ENCODE results near the gene NOS1AP. TPM values are rescaled to one million over a fixed set of nuclear protein-coding genes. Genes with fewer than 3 reads are reported as not detected.

NOS1AP gene
- total RNA-seq, 5 donors from 2014 or later (not counting 1 experiment from before 2014, with no cell fraction given): 0.07 to 0.16 (median 0.09) TPM; not detected in 2

DNA sequence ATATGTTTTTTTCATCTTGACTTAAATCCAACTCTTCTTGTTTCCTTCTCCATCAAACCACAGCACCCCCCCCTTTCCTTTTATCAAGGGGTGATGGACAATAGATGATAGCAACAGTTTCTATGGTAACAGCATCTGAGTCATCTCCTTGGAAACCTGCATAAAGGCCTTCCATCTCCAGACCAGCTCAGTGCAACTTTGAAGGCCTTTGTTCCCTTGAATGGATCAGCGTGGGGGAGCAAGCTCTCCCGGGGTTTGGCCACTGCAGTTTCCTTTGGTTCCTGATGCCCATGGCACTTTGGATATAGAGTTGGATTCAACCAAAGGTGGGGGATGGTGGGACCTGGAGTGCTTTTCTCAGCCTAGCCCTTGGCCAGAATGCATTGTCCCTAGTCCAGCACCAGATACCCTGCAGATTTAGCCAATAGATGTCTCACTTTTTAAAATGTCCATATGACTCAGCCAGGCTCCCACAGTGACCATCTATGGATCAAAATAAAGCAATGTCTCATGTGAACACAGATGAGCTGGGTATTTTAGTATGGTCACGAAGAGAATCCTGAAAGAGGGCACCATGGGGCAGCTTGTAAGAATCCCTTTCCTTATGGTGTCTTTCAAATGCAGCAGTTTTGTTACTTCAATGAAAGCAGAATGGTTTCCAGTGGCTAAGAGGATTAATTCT, 179.5 kb downstream of the NOS1AP start:
- POLR2A ChIA-PET: no interaction called here
- no peak overlapping the region for H3K27ac ChIP-seq (ENCODE audit: low read length)
- DNase-seq: no peak
- Mint-ChIP-seq H3K4me3 (no peak overlapping the region), H3K9me3 (no peaks in the 10 kb centered on the region), H3K4me1 (no peaks in the 10 kb centered on the region), H3K36me3 (no peaks in the 10 kb centered on the region), H3K27ac (no peak overlapping the region), H3K27me3 (peaks cover 7 to 16% of the 10 kb centered on the region in 2 donors)
- no peak overlapping the region for H3K4me3 ChIP-seq (ENCODE audit: control insufficient read depth in 1 of 2, extremely low read depth in 1 of 2, low read length in 1 of 2)
- no peaks in the 10 kb centered on the region for H3K4me1 ChIP-seq (ENCODE audit: control insufficient read depth in 1 of 2, extremely low read depth in 1 of 2, insufficient read depth in 2 of 2, low read length in 2 of 2)
- no peaks in the 10 kb centered on the region for H3K9me3 ChIP-seq
- no peaks in the 10 kb centered on the region for H3K27me3 ChIP-seq (replicated peaks in 1 of 2; ENCODE audit: control insufficient read depth in 2 of 2, extremely low read depth in 1 of 2, insufficient read depth in 2 of 2, low read length in 1 of 2)
- WGBS (ENCODE audit: insufficient coverage): 0% methylated on average over 1 of the region's 3 CpGs
- CTCF ChIA-PET: interaction anchor here in 1 of 2 donors (0.5 kb wide), 1 partner anchor 212 kb away, joined by 4 read pairs; no protein-coding TSS in a partner anchor
- no peak for ATAC-seq (replicated peaks in 1 of 4)
- H3K36me3 ChIP-seq (ENCODE audit: control insufficient read depth in 2 of 2, extremely low read depth in 1 of 2, insufficient read depth in 1 of 2, low read length in 1 of 2): no peaks in the 10 kb centered on the region

DNA sequence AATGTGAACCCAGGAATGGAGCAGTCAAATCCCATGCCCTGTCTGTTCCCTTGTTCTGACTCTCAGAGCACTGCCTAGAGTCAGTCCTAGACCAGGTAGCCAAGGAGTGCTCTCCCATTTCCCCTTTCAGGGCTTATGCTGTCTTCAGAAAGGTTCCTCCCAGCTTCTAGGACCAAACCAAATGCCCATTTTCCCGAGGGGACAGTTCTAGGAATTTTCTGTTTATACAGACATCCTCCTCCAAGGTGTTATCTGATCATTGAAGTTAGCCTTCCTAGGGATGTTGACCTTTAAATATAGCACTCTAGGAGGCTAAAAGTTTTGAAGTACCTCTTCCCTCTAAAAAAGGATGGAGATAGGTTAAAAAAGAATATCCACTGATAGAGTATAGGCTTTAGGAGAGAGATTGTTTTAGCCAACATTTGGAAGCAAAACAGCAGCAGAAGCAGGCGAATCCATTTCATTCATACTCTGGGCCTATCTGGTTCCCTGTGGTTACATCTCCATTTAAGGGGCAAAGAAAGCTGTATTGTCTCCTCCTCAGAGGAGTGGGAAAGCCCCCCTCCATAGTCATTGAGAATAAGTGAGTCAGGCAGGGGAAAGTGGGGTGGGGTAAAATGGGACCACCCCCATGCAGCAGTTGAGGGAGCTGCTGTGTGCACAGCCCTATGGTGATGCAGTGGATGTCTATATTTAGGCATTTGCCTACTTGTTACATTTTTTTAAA, 180.7 kb downstream of the NOS1AP start:
- Mint-ChIP-seq H3K27ac (no peak overlapping the region), H3K4me1 (no peaks in the 10 kb centered on the region), H3K4me3 (no peak overlapping the region), H3K27me3 (peaks cover 10 to 20% of the 10 kb centered on the region in 2 donors), H3K36me3 (no peaks in the 10 kb centered on the region), H3K9me3 (no peaks in the 10 kb centered on the region)
- CTCF ChIA-PET: no interaction called here
- Histone ChIP-seq H3K27me3 (replicated peaks in 1 of 2; ENCODE audit: control insufficient read depth in 2 of 2, extremely low read depth in 1 of 2, insufficient read depth in 2 of 2, low read length in 1 of 2) (peaks cover 0 to 3% of the 10 kb centered on the region in 2 experiments), H3K4me1 (ENCODE audit: control insufficient read depth in 1 of 2, extremely low read depth in 1 of 2, insufficient read depth in 2 of 2, low read length in 2 of 2) (no peaks in the 10 kb centered on the region), H3K9me3 (no peaks in the 10 kb centered on the region), H3K27ac (ENCODE audit: low read length) (no peak overlapping the region), H3K4me3 (ENCODE audit: control insufficient read depth in 1 of 2, extremely low read depth in 1 of 2, low read length in 1 of 2) (no peak overlapping the region), H3K36me3 (ENCODE audit: control insufficient read depth in 2 of 2, extremely low read depth in 1 of 2, insufficient read depth in 1 of 2, low read length in 1 of 2) (no peaks in the 10 kb centered on the region)
- ATAC-seq (replicated peaks in 1 of 4) (no peak), DNase-seq (no peak)
- POLR2A ChIA-PET: no interaction called here
- WGBS (ENCODE audit: insufficient coverage): no CpG with 5 or more reads among the region's 2 CpGs

DNA sequence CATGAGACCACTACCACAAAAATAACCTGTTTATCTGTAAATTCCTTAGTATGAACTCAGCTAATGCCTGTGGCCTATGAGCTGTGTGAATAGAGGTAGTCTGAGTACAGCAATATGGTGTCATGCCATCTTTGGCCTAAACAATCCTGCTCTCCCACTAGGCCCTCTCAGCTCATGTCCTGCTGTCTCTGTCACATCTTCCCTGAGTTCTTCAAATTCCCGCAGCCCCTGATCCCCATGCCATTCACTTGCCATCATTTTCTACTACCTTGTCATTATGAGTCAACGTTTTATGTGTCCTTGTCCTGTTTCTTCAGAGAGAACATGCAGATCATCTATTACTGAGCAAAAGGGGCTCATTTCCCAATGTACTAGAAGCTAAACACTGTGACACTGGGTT, 181.6 kb downstream of the NOS1AP start:
- ATAC-seq (replicated peaks in 1 of 4) (no peak), DNase-seq (no peak)
- CTCF ChIA-PET: no interaction called here
- H3K27ac ChIP-seq (ENCODE audit: low read length): no peak overlapping the region
- H3K27me3 ChIP-seq (replicated peaks in 1 of 2; ENCODE audit: control insufficient read depth in 2 of 2, extremely low read depth in 1 of 2, insufficient read depth in 2 of 2, low read length in 1 of 2): peaks cover 0 to 3% of the 10 kb centered on the region in 2 experiments
- POLR2A ChIA-PET: no interaction called here
- no peaks in the 10 kb centered on the region for H3K9me3 ChIP-seq
- no peak overlapping the region for H3K4me3 ChIP-seq (ENCODE audit: control insufficient read depth in 1 of 2, extremely low read depth in 1 of 2, low read length in 1 of 2)
- Mint-ChIP-seq H3K9me3 (no peaks in the 10 kb centered on the region), H3K27ac (no peak overlapping the region), H3K27me3 (peaks cover 12 to 21% of the 10 kb centered on the region in 2 donors), H3K36me3 (no peaks in the 10 kb centered on the region), H3K4me1 (no peaks in the 10 kb centered on the region), H3K4me3 (no peak overlapping the region)
- H3K36me3 ChIP-seq (ENCODE audit: control insufficient read depth in 2 of 2, extremely low read depth in 1 of 2, insufficient read depth in 1 of 2, low read length in 1 of 2): no peaks in the 10 kb centered on the region
- WGBS (ENCODE audit: insufficient coverage): 78% methylated on average over 2 of the region's 2 CpGs
- H3K4me1 ChIP-seq (ENCODE audit: control insufficient read depth in 1 of 2, extremely low read depth in 1 of 2, insufficient read depth in 2 of 2, low read length in 2 of 2): no peaks in the 10 kb centered on the region

DNA sequence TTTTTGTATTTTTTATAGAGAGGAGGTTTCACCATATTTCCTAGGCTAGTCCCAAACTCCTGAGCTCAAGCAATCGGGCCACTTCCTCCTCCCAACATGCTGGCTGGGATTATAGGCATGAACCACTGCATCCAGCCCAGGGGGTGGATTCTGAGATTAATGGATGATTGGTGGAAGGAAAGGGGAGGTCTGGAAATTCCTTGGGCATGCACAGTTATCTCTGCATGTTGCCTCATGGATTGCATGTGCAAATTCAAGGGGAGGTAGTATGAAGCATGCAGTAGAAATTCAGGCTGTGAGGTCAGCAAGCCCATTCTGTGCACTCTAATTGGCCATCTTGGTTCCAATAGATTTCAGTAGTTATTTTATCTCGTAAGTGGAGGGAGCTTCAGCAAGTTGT, 182.7 kb downstream of the NOS1AP start:
- Histone ChIP-seq H3K36me3 (ENCODE audit: control insufficient read depth in 2 of 2, extremely low read depth in 1 of 2, insufficient read depth in 1 of 2, low read length in 1 of 2) (no peaks in the 10 kb centered on the region), H3K27ac (ENCODE audit: low read length) (no peak overlapping the region), H3K27me3 (replicated peaks in 1 of 2; ENCODE audit: control insufficient read depth in 2 of 2, extremely low read depth in 1 of 2, insufficient read depth in 2 of 2, low read length in 1 of 2) (peaks cover 0 to 5% of the 10 kb centered on the region in 2 experiments), H3K4me3 (ENCODE audit: control insufficient read depth in 1 of 2, extremely low read depth in 1 of 2, low read length in 1 of 2) (no peak overlapping the region), H3K4me1 (ENCODE audit: control insufficient read depth in 1 of 2, extremely low read depth in 1 of 2, insufficient read depth in 2 of 2, low read length in 2 of 2) (no peaks in the 10 kb centered on the region), H3K9me3 (no peaks in the 10 kb centered on the region)
- DNase-seq (no peak), ATAC-seq (replicated peaks in 1 of 4) (no peak)
- Mint-ChIP-seq H3K27ac (no peak overlapping the region), H3K4me3 (no peak overlapping the region), H3K4me1 (no peaks in the 10 kb centered on the region), H3K27me3 (peaks cover 21 to 28% of the 10 kb centered on the region in 2 donors), H3K9me3 (no peaks in the 10 kb centered on the region), H3K36me3 (no peaks in the 10 kb centered on the region)
- ChIA-PET CTCF (no interaction called here), POLR2A (no interaction called here)
- WGBS (ENCODE audit: insufficient coverage): no CpG with 5 or more reads among the region's 2 CpGs

DNA sequence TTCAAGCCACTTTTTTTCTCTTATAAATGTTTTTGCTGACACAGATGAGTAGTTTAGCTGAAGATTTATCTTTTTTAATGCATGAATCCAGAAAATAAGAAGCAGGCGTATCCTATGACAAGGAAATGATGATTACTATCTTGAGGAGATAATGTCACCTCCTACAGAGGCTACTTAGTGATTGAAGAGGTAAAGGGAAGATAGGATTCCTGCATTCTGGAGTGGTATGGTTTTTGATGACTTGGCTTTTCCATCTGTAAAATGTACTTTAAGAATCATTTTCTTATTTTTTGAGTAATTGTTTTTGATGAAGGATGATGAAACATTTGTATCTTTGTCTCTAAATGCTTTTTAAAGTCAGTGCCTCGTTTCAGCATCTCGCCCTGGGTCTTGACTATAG, 184.3 kb downstream of the NOS1AP start:
- Histone ChIP-seq H3K9me3 (no peaks in the 10 kb centered on the region), H3K4me1 (ENCODE audit: control insufficient read depth in 1 of 2, extremely low read depth in 1 of 2, insufficient read depth in 2 of 2, low read length in 2 of 2) (no peaks in the 10 kb centered on the region), H3K27ac (ENCODE audit: low read length) (no peak overlapping the region), H3K4me3 (ENCODE audit: control insufficient read depth in 1 of 2, extremely low read depth in 1 of 2, low read length in 1 of 2) (no peak overlapping the region), H3K36me3 (ENCODE audit: control insufficient read depth in 2 of 2, extremely low read depth in 1 of 2, insufficient read depth in 1 of 2, low read length in 1 of 2) (no peaks in the 10 kb centered on the region), H3K27me3 (replicated peaks in 1 of 2; ENCODE audit: control insufficient read depth in 2 of 2, extremely low read depth in 1 of 2, insufficient read depth in 2 of 2, low read length in 1 of 2) (peaks cover 0 to 5% of the 10 kb centered on the region in 2 experiments)
- Mint-ChIP-seq H3K27me3 (peaks cover 30 to 35% of the 10 kb centered on the region in 2 donors), H3K27ac (no peak overlapping the region), H3K9me3 (no peaks in the 10 kb centered on the region), H3K4me3 (no peak overlapping the region), H3K36me3 (no peaks in the 10 kb centered on the region), H3K4me1 (no peaks in the 10 kb centered on the region)
- WGBS (ENCODE audit: insufficient coverage): no CpG with 5 or more reads among the region's 3 CpGs
- ChIA-PET POLR2A (no interaction called here), CTCF (no interaction called here)
- ATAC-seq (replicated peaks in 1 of 4) (no peak), DNase-seq (no peak)

DNA sequence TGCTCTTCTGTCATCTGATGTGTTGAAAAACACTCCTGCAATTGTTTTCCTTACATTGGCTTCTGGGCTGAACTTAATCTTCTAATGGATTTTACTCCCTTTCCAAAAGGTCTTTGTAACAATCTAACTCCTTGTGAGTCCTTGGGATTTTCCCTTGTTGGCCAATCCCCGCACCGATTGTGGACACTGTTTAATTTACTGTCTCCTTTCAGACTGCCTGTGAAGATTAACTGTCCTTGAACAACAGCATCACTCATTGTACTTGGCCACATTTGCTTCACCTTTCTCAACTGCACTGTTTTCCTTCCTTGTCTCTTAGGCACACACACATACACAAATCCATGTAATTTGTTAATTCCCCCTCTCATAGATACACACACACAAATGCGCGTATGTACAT, 186.8 kb downstream of the NOS1AP start:
- Mint-ChIP-seq H3K4me1 (no peaks in the 10 kb centered on the region), H3K4me3 (no peak overlapping the region), H3K36me3 (no peaks in the 10 kb centered on the region), H3K27me3 (peaks cover 35 to 37% of the 10 kb centered on the region in 2 donors), H3K9me3 (no peaks in the 10 kb centered on the region), H3K27ac (no peak overlapping the region)
- Histone ChIP-seq H3K9me3 (no peaks in the 10 kb centered on the region), H3K4me3 (ENCODE audit: control insufficient read depth in 1 of 2, extremely low read depth in 1 of 2, low read length in 1 of 2) (no peak overlapping the region), H3K27me3 (replicated peaks in 1 of 2; ENCODE audit: control insufficient read depth in 2 of 2, extremely low read depth in 1 of 2, insufficient read depth in 2 of 2, low read length in 1 of 2) (peaks cover 0 to 5% of the 10 kb centered on the region in 2 experiments), H3K27ac (ENCODE audit: low read length) (no peak overlapping the region), H3K36me3 (ENCODE audit: control insufficient read depth in 2 of 2, extremely low read depth in 1 of 2, insufficient read depth in 1 of 2, low read length in 1 of 2) (no peaks in the 10 kb centered on the region), H3K4me1 (ENCODE audit: control insufficient read depth in 1 of 2, extremely low read depth in 1 of 2, insufficient read depth in 2 of 2, low read length in 2 of 2) (no peaks in the 10 kb centered on the region)
- POLR2A ChIA-PET: no interaction called here
- DNase-seq (no peak), ATAC-seq (replicated peaks in 1 of 4) (no peak)
- 100% methylated on average over 2 of the region's 4 CpGs for WGBS (ENCODE audit: insufficient coverage)
- CTCF ChIA-PET: no interaction called here

Measured in T-cell (primary cell).